CD14-positive monocyte (primary cell): ENCODE results near the gene GUCA1C. TPM values are rescaled to one million over a fixed set of nuclear protein-coding genes. Genes with fewer than 3 reads are reported as not detected.

Experiments used
- DNase-seq, 3 donors: peaks; one replicate each; pipeline ENCODE4 v3.0.0-alpha.2; 2011 to 2022
- H2AFZ ChIP-seq: 2 replicates; pipeline ENCODE4 v1.6.0; 2012; ENCODE audit warnings: mild to moderate bottlenecking, low read depth, low read length, inconsistent platforms; ENCODE audit not compliant: insufficient read depth, poor library complexity, severe bottlenecking
- H3K27ac ChIP-seq, 2 donors: 1 replicate in 1 of 2; 2 replicates in 1 of 2; pipeline ENCODE4 v1.5.1; 2012 to 2013; ENCODE audit warnings: low read length in 2 of 2, control low read depth in 1 of 2, inconsistent platforms in 1 of 2, low read depth in 1 of 2, mild to moderate bottlenecking in 1 of 2
- H3K27me3 ChIP-seq, 2 donors: one replicate each; pipeline versions ENCODE4 v1.6.0 to v1.6.1; 2011 to 2013; ENCODE audit warnings: low read length in 2 of 2; ENCODE audit not compliant: control insufficient read depth in 2 of 2, insufficient read depth in 2 of 2
- H3K36me3 ChIP-seq, 2 donors: replicated peaks in 1 of 2; 1 replicate in 1 of 2; 2 replicates in 1 of 2; pipeline versions ENCODE4 v1.5.1 to v1.6.1; 2012 to 2013; ENCODE audit warnings: low read length in 2 of 2, control low read depth in 1 of 2, inconsistent platforms in 1 of 2, mild to moderate bottlenecking in 1 of 2; ENCODE audit not compliant: insufficient read depth in 2 of 2, control insufficient read depth in 1 of 2
- H3K4me1 ChIP-seq, 2 donors: 1 replicate in 1 of 2; 2 replicates in 1 of 2; pipeline versions ENCODE4 v1.5.1 to v1.6.1; 2012 to 2013; ENCODE audit warnings: low read length in 2 of 2, control low read depth in 1 of 2, inconsistent platforms in 1 of 2, mild to moderate bottlenecking in 1 of 2, moderate library complexity in 1 of 2; ENCODE audit not compliant: insufficient read depth in 2 of 2, control insufficient read depth in 1 of 2
- H3K4me2 ChIP-seq: replicated peaks from 2 replicates; pipeline ENCODE3; 2012; ENCODE audit warnings: low read length, moderate library complexity, mild to moderate bottlenecking; ENCODE audit not compliant: poor library complexity, severe bottlenecking; ENCODE audit errors: extremely low read depth
- H3K4me3 ChIP-seq, 3 experiments: fragments of 200-600 bp in 1 of 3; sonication (generic) in 1 of 3; replicated peaks in 1 of 3; 1 replicate in 2 of 3; 2 replicates in 1 of 3; pipeline ENCODE4 v1.5.1; 2011 to 2013; ENCODE audit warnings: low read length in 3 of 3, mild to moderate bottlenecking in 3 of 3, control low read depth in 2 of 3, low read depth in 2 of 3, inconsistent platforms in 1 of 3, moderate library complexity in 1 of 3
- H3K79me2 ChIP-seq: 2 replicates; pipeline ENCODE4 v1.6.0; 2012; ENCODE audit warnings: mild to moderate bottlenecking, control low read depth, inconsistent platforms, low read length, moderate library complexity; ENCODE audit not compliant: insufficient read depth
- H3K9ac ChIP-seq: 2 replicates; pipeline ENCODE4 v1.6.0; 2017; ENCODE audit warnings: low read length, mild to moderate bottlenecking; ENCODE audit not compliant: insufficient read depth, poor library complexity, severe bottlenecking
- H3K9me3 ChIP-seq, 2 donors: replicated peaks in 1 of 2; 1 replicate in 1 of 2; 2 replicates in 1 of 2; pipeline versions ENCODE4 v1.5.1 to v1.6.1; 2012 to 2013; ENCODE audit warnings: low read length in 2 of 2, control low read depth in 1 of 2; ENCODE audit not compliant: control insufficient read depth in 1 of 2, insufficient read depth in 1 of 2
- H4K20me1 ChIP-seq: 2 replicates; pipeline ENCODE4 v1.6.0; 2012; ENCODE audit warnings: mild to moderate bottlenecking, low read length, control low read depth, moderate library complexity; ENCODE audit not compliant: insufficient read depth
- H3K27ac Mint-ChIP-seq, 7 donors: one replicate each; pipeline ENCODE4 v1.8.0; 2020; ENCODE audit warnings: mild to moderate bottlenecking in 7 of 7, mixed read lengths in 7 of 7, moderate library complexity in 6 of 7, inconsistent platforms in 2 of 7
- H3K27me3 Mint-ChIP-seq, 3 donors: one replicate each; pipeline ENCODE4 v1.8.0; 2021 to 2022; ENCODE audit warnings: low read depth in 3 of 3, mild to moderate bottlenecking in 3 of 3, mixed read lengths in 3 of 3, moderate library complexity in 3 of 3, inconsistent platforms in 1 of 3
- H3K36me3 Mint-ChIP-seq, 2 donors: one replicate each; pipeline ENCODE4 v1.8.0; 2020; ENCODE audit warnings: mixed read lengths in 2 of 2, inconsistent platforms in 1 of 2, mild to moderate bottlenecking in 1 of 2
- H3K4me1 Mint-ChIP-seq: one replicate; pipeline ENCODE4 v1.8.0; 2020; ENCODE audit warnings: mild to moderate bottlenecking, mixed read lengths
- H3K4me3 Mint-ChIP-seq, 2 donors: one replicate each; pipeline ENCODE4 v1.8.0; 2020; ENCODE audit warnings: mild to moderate bottlenecking in 2 of 2, mixed read lengths in 2 of 2, moderate library complexity in 1 of 2
- H3K9me3 Mint-ChIP-seq, 7 donors: one replicate each; pipeline ENCODE4 v1.8.0; 2020 to 2022; ENCODE audit warnings: mixed read lengths in 7 of 7, mild to moderate bottlenecking in 6 of 7, moderate library complexity in 6 of 7, inconsistent platforms in 2 of 7
- CTCF ChIP-seq: fragments of 200-600 bp; IDR thresholded peaks from one replicate; pipeline ENCODE4 v1.8.0; 2022; ENCODE audit warnings: antibody characterized with exemption, mild to moderate bottlenecking
- WGBS: methylation state at CpG from one replicate; pipeline ENCODE4 v1.1.5; 2013; ENCODE audit warnings: missing lambda C conversion rate; ENCODE audit not compliant: insufficient coverage; 5-methylcytosine and 5-hydroxymethylcytosine counted together
- intact Hi-C, 2 donors: fragments of 100-400 bp; cut with micrococcal nuclease; formaldehyde crosslinking; loops; one replicate each; pipeline versions ENCODE4 v1.15.0 to v1.15.1; 2023
- polyA plus RNA-seq, 3 donors: library from polyadenylated mRNA; depleted of rRNA in 1 of 3; unstranded in 2 of 3; stranded (reverse) in 1 of 3; fragments of 300-500 nt in 2 of 3; fragments of >200 nt in 1 of 3; fragmentation: Illumina TruSeq in 2 of 3; gene quantifications; 1 replicate in 2 of 3; 2 replicates in 1 of 3; pipeline ENCODE4 v1.2.3, GENCODE V29; 2012 to 2021

The GUCA1C gene
- polyA plus RNA-seq, 3 donors: not detected

DNA sequence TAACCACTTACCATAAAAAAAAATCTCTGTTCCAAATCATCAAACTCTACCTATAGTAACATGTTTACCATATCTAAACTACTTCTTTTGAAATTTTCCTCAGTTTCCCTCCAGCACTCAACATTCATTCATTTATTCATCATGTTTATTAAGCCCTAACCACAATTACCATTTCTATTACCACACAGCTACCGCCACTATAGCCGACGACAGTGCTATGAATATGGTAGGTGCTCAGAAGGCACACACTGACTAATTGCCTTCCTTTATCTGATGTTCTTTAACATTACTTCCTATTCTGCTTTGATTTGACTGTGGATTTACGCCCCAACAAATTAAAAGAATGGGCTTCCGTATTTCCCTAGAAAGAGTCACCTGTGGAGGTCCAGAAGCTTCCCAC, 43.9 kb downstream of the GUCA1C start:
- Histone ChIP-seq H3K27ac (no peak overlapping the region), H3K36me3 (no peaks in the 10 kb centered on the region), H3K79me2 (no peaks in the 10 kb centered on the region), H3K4me1 (no peaks in the 10 kb centered on the region), H4K20me1 (no peaks in the 10 kb centered on the region), H3K9me3 (no peaks in the 10 kb centered on the region), H3K9ac (no peak overlapping the region), H3K4me2 (no peak overlapping the region), H3K27me3 (no peaks in the 10 kb centered on the region), H3K4me3 (no peak overlapping the region), H2AFZ (no peak overlapping the region)
- intact Hi-C loops: loop anchor here (5.0 to 10.0 kb wide), 2 partner anchors 245 to 417 kb away; no protein-coding TSS in a partner anchor
- Mint-ChIP-seq H3K27me3 (peaks cover 0 to 2% (median 0%) of the 10 kb centered on the region in 3 donors), H3K27ac (no peak overlapping the region), H3K9me3 (peaks cover 0 to 2% (median 0%) of the 10 kb centered on the region in 7 donors), H3K4me1 (no peaks in the 10 kb centered on the region), H3K36me3 (no peaks in the 10 kb centered on the region), H3K4me3 (no peak overlapping the region)
- no peak for TF ChIP-seq CTCF
- no peak for DNase-seq
- 94% methylated on average over 2 of the region's 5 CpGs for WGBS

GRCh38 chr3:108907194-108907593, 46.5 kb downstream of the GUCA1C start:
- Histone ChIP-seq H3K9me3 (no peaks in the 10 kb centered on the region), H3K27ac (no peak overlapping the region), H4K20me1 (no peaks in the 10 kb centered on the region), H2AFZ (no peak overlapping the region), H3K4me1 (no peaks in the 10 kb centered on the region), H3K9ac (no peak overlapping the region), H3K36me3 (no peaks in the 10 kb centered on the region), H3K27me3 (no peaks in the 10 kb centered on the region), H3K79me2 (no peaks in the 10 kb centered on the region), H3K4me2 (no peak overlapping the region), H3K4me3 (no peak overlapping the region)
- WGBS: no CpG with 5 or more reads among the region's 1 CpG
- no peaks in the 10 kb centered on the region for H3K36me3 Mint-ChIP-seq
- H3K4me1 Mint-ChIP-seq: no peaks in the 10 kb centered on the region
- peaks cover 1 to 5% (median 4%) of the 10 kb centered on the region in 3 donors for H3K27me3 Mint-ChIP-seq
- intact Hi-C loops: no loop called here
- no peak for TF ChIP-seq CTCF
- no peak overlapping the region for H3K27ac Mint-ChIP-seq
- no peak overlapping the region for H3K4me3 Mint-ChIP-seq
- no peak for DNase-seq
- H3K9me3 Mint-ChIP-seq: peaks cover 0 to 4% (median 0%) of the 10 kb centered on the region in 7 donors
